Retinal pigment epithelial cell (primary cell): ENCODE data around the gene PTPRN2.

ENCODE experiments used
- DNase-seq: peaks from one replicate; pipeline ENCODE4 v3.0.0-alpha.2; 2010; ENCODE audit warnings: low read depth
- H3K4me3 ChIP-seq: 2 replicates; pipeline ENCODE4 v1.5.1; 2011; ENCODE audit warnings: mild to moderate bottlenecking, low read length, control low read depth, moderate library complexity
- TF ChIP-seq, protein P1 (sequence below): conservative IDR thresholded peaks from 2 replicates; pipeline ENCODE4 v1.5.1; 2011; ENCODE audit warnings: low read depth, low read length, control low read depth, inconsistent platforms

PTPRN2 gene

GRCh38 chr7:158591944-158592343 lies 4.3 kb upstream of the PTPRN2 start:
- H3K4me3 ChIP-seq, result no peak overlapping the region
- TF ChIP-seq, protein P1, sequence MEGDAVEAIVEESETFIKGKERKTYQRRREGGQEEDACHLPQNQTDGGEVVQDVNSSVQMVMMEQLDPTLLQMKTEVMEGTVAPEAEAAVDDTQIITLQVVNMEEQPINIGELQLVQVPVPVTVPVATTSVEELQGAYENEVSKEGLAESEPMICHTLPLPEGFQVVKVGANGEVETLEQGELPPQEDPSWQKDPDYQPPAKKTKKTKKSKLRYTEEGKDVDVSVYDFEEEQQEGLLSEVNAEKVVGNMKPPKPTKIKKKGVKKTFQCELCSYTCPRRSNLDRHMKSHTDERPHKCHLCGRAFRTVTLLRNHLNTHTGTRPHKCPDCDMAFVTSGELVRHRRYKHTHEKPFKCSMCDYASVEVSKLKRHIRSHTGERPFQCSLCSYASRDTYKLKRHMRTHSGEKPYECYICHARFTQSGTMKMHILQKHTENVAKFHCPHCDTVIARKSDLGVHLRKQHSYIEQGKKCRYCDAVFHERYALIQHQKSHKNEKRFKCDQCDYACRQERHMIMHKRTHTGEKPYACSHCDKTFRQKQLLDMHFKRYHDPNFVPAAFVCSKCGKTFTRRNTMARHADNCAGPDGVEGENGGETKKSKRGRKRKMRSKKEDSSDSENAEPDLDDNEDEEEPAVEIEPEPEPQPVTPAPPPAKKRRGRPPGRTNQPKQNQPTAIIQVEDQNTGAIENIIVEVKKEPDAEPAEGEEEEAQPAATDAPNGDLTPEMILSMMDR, result no peak
- DNase-seq, result no peak

GRCh38 chr7:158590181-158590530 lies 2.5 kb upstream of the PTPRN2 start:
- TF ChIP-seq, protein P1, result no peak
- DNase-seq, result no peak
- H3K4me3 ChIP-seq, result no peak overlapping the region

- no peak for DNase-seq
- no peak overlapping the region for H3K4me3 ChIP-seq
- TF ChIP-seq, protein P1, result no peak
These were observed 2.0 kb upstream of the PTPRN2 start for GRCh38 chr7:158589653-158590052.

GRCh38 chr7:158588878-158589442 lies 1.3 kb upstream of the PTPRN2 start:
- H3K4me3 ChIP-seq, result no peak overlapping the region
- TF ChIP-seq, protein P1, result no peak
- DNase-seq, result no peak

DNA sequence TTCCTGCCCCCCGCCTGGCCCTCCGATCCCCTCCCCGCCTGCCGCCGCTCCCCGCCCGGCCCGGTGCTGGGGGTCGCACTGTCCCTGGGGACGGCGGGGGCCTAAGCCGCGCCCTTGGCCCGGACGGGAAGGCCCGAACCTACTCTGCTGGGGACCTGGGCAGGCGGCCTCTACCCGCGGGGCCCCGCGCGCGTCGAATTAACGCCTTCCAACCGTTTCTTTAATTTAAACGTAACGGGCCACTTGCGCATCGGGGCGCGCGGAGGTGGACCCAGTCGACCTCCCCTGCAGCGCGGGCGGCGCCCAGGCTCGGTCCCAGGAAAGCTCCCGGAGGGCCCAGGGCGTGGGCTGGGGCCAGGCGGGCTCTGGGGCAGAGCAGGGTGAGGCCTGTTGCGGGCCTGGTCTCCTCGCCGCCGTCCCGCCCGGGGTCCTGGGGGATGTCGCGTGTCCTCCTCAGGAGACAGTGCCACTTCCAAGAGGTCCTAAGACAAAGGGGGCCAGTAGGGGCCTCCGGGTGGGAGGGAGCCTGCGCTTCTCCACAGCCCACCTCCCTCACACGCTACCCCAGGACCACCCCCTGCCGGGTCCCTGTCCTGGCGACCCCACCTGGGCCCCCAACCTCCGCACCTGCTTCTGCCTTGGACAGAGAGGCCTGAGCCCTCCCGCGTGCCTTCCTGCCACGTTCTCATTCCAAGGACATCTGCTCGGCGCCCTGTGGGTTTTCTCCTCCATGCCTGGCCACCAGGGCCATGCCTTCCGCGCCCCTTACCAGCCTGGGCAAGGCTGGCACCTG lies 658 bp upstream of the PTPRN2 start:
- no peak for DNase-seq
- TF ChIP-seq, protein P1, result no peak
- H3K4me3 ChIP-seq, result peak overlapping the region; percentile 12

DNA sequence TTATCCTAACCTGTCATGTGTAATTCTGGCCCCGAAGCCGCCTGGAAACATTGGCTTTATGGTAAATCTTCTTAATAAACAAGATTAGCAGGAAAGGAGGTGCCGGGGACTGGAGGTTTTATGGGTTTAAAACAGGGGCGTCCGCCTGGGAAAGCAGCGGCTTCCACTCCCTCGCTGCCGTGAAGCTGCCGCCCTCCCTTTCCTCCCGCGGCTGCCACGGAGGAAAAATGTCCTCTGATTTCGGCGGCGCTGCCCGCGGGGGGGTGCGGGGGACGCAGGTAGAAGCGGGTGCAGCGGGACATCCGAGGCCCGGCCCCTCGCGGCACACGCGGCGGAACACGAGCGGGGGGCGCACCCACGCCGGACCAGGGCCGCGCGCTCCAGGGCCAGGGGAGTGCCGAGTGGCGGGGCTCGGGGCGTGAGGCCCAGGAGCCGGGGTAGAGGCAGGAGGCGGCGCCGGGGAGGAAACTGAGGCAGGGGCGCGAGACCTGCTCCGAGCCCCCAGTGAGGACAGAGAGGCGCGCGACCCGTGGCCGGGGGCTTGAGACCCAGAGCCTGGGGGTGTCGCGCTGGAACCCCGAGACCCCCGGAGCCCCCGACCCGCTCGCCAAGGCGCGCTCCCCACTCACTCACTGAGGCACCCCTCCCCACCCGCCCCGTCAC lies 993 bp downstream of the PTPRN2 start:
- DNase-seq, result no peak
- no peak overlapping the region for H3K4me3 ChIP-seq
- TF ChIP-seq, protein P1, result no peak
